NB4 (cell line): ENCODE measurements around the gene TRPV3.

Source experiments
- DNase-seq: peaks from one replicate; pipeline ENCODE4 v3.0.0; 2010; ENCODE audit warnings: low read depth
- H3K4me3 ChIP-seq: one replicate; pipeline ENCODE4 v1.5.1; 2011; ENCODE audit warnings: mild to moderate bottlenecking, low read depth, low read length, moderate library complexity
- CTCF ChIP-seq: IDR thresholded peaks from one replicate; pipeline ENCODE4 v1.5.1; 2012; ENCODE audit warnings: low read depth, low read length
- MAX ChIP-seq: IDR thresholded peaks from 2 replicates; pipeline ENCODE4 v1.6.1; 2011; ENCODE audit warnings: low read depth, low read length
- MYC ChIP-seq: IDR thresholded peaks from 2 replicates; pipeline ENCODE4 v1.6.1; 2011; ENCODE audit warnings: low read depth, low read length
- POLR2A ChIP-seq: IDR thresholded peaks from 2 replicates; pipeline ENCODE4 v1.6.1; 2011; ENCODE audit warnings: mild to moderate bottlenecking; ENCODE audit not compliant: insufficient read length; ENCODE audit errors: extremely low read depth

The TRPV3 gene

GRCh38 chr17:3598078-3598477 is 40.5 kb upstream of the TRPV3 start:
- no peak for DNase-seq
- TF ChIP-seq MAX (no peak), MYC (no peak), CTCF (no peak), POLR2A (no peak)
- H3K4me3 ChIP-seq = no peak overlapping the region

GRCh38 chr17:3596804-3597464 is 39.3 kb upstream of the TRPV3 start:
- TF ChIP-seq MAX (no peak), POLR2A (no peak)
- no peak overlapping the region for H3K4me3 ChIP-seq
- no peak for DNase-seq

GRCh38 chr17:3594976-3595375 is 37.4 kb upstream of the TRPV3 start:
- no peak overlapping the region for H3K4me3 ChIP-seq
- TF ChIP-seq MYC = no peak
- TF ChIP-seq MAX = no peak
- no peak for TF ChIP-seq CTCF
- TF ChIP-seq POLR2A = no peak
- DNase-seq = no peak

- no peak overlapping the region for H3K4me3 ChIP-seq
- TF ChIP-seq CTCF (no peak), MAX (no peak), MYC (no peak), POLR2A (no peak)
- no peak for DNase-seq
These were observed 36.6 kb upstream of the TRPV3 start for GRCh38 chr17:3594051-3594800.

- H3K4me3 ChIP-seq = no peak overlapping the region
- no peak for DNase-seq
- no peak for TF ChIP-seq POLR2A
- no peak for TF ChIP-seq MYC
- TF ChIP-seq MAX = no peak
- TF ChIP-seq CTCF = no peak
These were observed 35.8 kb upstream of the TRPV3 start for GRCh38 chr17:3593384-3593783.

- DNase-seq = no peak
- no peak overlapping the region for H3K4me3 ChIP-seq
- no peak for TF ChIP-seq MYC
- no peak for TF ChIP-seq POLR2A
- TF ChIP-seq CTCF = no peak
- TF ChIP-seq MAX = no peak
These were observed 34.7 kb upstream of the TRPV3 start for GRCh38 chr17:3592216-3592860.
